ENCODE data around the gene MYO18B.

MYO18B gene

DNA sequence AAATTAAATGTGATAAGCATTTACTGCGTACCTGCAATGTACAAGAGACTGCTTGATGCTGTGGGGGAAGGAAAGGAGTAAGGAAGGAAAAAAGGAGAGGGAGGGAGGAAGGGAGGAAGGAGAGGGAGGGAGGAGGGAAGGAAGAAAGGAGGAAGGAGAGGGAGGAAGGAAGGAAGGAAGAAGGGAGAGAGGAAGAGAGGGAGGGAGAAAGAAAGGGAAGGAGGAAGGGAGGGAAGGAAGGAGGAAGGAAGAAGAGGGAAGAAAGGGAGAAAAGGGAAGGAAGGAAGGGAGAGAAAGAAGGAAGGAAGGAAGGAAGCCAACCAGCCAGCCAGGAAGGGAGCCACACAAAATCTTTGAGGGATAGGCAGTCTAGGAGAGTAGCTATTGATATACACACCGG lies 44.0 kb upstream of the MYO18B start:
- TF ChIP-seq ZFX (IDR thresholded peaks at IDR 0.05), result no peak
- TF ChIP-seq, protein P1, sequence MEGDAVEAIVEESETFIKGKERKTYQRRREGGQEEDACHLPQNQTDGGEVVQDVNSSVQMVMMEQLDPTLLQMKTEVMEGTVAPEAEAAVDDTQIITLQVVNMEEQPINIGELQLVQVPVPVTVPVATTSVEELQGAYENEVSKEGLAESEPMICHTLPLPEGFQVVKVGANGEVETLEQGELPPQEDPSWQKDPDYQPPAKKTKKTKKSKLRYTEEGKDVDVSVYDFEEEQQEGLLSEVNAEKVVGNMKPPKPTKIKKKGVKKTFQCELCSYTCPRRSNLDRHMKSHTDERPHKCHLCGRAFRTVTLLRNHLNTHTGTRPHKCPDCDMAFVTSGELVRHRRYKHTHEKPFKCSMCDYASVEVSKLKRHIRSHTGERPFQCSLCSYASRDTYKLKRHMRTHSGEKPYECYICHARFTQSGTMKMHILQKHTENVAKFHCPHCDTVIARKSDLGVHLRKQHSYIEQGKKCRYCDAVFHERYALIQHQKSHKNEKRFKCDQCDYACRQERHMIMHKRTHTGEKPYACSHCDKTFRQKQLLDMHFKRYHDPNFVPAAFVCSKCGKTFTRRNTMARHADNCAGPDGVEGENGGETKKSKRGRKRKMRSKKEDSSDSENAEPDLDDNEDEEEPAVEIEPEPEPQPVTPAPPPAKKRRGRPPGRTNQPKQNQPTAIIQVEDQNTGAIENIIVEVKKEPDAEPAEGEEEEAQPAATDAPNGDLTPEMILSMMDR (conservative IDR thresholded peaks at IDR 0.05), result no peak
- no peak overlapping the region for H3K27ac ChIP-seq

DNA sequence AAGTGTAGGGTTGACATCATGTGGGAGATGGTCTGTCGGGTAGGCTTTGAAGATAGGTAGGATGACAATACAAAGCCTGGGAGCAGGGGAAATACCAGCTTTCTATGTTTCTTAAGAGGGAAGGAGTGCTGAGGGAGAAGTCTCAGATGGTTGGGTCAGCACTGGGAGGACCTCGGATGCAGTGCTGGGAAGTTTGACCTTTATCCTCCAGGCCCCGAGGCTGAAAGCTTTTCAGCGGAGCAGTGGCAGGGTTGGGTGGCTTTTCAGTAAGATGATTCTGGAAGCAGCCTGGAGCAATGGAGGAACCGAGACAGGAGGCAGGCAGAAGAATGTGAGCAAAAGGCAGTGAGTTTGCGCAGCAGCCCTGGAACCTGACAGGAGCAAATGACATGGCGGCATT lies 43.5 kb upstream of the MYO18B start:
- no peak for TF ChIP-seq ZFX (IDR thresholded peaks at IDR 0.05)
- TF ChIP-seq, protein P1 (conservative IDR thresholded peaks at IDR 0.05), result no peak
- H3K27ac ChIP-seq, result no peak overlapping the region

DNA sequence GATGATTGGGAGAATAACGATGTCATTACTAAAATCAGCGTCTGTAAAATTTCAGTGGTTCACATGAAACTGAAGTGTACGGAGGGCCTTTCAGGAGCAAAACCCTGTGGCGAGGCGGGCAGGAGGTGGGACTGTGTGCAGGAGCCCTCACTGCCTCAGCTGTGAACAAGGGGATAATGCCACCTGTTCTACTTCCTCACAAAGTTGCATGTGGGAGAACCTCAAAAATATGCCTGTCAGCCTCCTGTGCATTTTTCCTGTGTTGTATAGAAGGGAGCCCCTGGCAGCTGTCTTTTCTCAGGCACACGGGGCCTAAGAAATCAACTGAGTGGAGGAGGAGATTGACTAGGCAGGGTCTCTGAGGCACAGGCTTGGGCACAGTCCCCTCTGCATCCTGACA lies 43.0 kb upstream of the MYO18B start:
- H3K27ac ChIP-seq, result no peak overlapping the region
- no peak for TF ChIP-seq ZFX (IDR thresholded peaks at IDR 0.05)
- TF ChIP-seq, protein P1 (conservative IDR thresholded peaks at IDR 0.05), result no peak

DNA sequence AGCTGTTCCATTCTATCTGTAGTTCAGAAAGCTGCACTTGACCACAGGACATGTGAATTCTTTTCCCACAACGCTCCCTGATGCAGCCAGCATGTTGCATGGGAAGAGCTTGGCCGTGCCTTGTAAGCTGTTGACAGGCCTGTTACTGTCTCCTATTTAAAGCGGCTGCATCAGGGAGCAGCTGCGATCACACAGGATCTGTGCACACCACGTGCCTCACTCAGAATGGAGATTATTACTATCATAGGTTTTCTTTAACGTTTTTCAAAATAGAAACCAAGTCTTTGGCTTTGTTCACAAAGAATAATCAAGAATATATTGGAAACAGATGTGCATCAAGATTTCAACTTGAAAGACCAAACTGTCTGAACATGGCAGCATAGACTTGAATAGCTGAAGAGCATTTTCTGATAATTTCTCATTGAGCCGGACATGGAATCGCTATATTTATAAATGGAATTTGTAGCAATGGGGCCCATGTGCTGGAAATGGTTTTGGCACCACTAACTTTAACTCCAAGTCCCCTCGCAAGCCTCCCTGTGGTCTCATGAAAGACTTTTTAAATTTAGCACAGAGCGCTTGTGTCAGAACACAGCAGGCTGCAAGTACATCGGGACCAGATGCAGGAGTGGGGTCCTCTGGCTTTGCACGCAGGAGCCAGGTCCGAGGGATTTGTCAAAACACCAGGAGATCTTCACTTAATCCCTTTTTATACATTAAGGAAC lies 40.8 kb upstream of the MYO18B start:
- TF ChIP-seq, protein P1 (conservative IDR thresholded peaks at IDR 0.05), result no peak
- TF ChIP-seq ZFX (IDR thresholded peaks at IDR 0.05), result no peak
- no peak overlapping the region for H3K27ac ChIP-seq

DNA sequence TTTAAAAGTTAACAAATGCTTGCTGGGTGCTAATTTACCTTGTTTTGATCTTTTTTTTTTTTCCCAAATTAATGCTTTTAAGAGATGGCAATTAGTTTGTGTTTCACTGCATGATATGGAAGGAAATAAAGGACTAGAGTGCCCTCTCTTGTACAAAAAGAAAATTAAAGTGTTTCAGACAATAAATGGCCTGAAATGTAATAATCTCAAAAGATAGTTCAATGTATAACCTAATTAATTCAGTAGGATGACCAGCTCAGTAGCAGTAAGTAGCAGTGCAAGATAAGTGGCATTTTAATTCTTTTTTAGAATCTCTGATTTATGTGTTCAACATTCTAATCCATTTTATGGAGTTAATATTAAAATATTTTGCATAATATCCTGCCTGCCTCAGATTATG lies 39.9 kb upstream of the MYO18B start:
- no peak overlapping the region for H3K27ac ChIP-seq
- no peak for TF ChIP-seq ZFX (IDR thresholded peaks at IDR 0.05)
- TF ChIP-seq, protein P1 (conservative IDR thresholded peaks at IDR 0.05), result peak; percentile 66

DNA sequence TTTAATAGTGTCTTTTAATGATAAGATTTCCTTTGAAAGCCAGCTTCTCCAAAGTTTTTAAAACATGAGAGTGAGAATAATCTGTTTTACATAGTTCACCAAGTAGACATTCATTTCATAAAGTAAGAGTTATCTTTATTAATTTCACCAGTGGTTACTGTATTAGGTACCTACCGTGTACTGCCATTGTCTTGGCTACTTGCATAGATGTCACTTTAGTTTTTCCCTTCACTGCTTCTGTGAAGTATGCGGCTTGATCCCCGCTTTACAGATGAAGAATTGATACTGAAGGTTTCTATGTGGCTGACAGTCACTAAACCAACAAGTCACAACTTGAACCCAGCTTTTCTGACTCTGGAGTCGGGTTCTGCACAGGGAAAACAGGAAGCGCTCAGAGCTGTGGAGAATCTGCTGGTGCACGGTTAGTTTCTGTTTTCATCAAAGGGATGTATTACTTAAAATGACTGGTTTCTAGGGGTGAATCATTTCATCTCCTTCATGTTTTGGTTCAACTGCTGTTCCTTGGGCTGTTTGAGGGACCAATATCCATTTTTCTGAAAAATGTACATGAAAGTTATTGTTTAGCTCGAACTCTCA lies 39.3 kb upstream of the MYO18B start:
- no peak for TF ChIP-seq ZFX (IDR thresholded peaks at IDR 0.05)
- TF ChIP-seq, protein P1 (conservative IDR thresholded peaks at IDR 0.05), result no peak
- no peak overlapping the region for H3K27ac ChIP-seq

DNA sequence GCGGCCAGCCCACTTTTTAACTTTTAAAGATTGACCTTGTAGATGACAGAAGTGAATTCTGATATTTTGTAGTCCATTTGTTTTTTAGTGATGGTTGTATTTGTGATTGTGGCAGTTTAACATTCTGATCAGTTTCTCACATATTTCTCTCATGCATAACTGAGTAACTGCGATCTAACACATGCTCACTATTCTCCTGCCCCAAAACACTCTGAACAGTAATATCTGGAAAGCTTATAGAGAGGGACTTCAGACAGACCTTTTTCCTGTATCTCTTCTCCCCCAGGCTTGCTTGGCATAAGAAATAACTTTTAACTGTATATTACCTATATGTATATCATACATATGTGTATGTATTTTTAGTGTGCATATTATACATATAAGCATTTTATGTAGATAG lies 37.3 kb upstream of the MYO18B start:
- TF ChIP-seq, protein P1 (conservative IDR thresholded peaks at IDR 0.05), result no peak
- H3K27ac ChIP-seq, result no peak overlapping the region

Data from C4-2B (cell line).